ENCODE measurements around the gene SYT2.
"Not testable (repeated sequence)": the region's sequence is repeated elsewhere in the genome, so short reads cannot be mapped to it uniquely, and the experiment has no call there.

The SYT2 gene

GRCh38 chr1:202546377-202546776 is 163.9 kb downstream of the SYT2 start:
- not testable (repeated sequence) for H3K9ac ChIP-seq (ENCODE audit: low read length); H3K36me3 ChIP-seq (ENCODE audit: insufficient read depth, low read length); H3K9me3 ChIP-seq (ENCODE audit: low read length); H3K27me3 ChIP-seq (ENCODE audit: control insufficient read depth in 1 of 2, insufficient read depth in 2 of 2, low read length in 2 of 2)
- Histone ChIP-seq H3K4me1 (ENCODE audit: insufficient read depth, low read length) (peaks cover 27% of the 10 kb centered on the region), H3K27ac (ENCODE audit: low read depth, low read length) (peak overlapping the region; percentile 86), H3K4me3 (ENCODE audit: low read depth in 1 of 2, low read length in 2 of 2) (peak overlapping the region in 1 of 2 donors; percentile 50)

GRCh38 chr1:202545647-202546303 is 164.5 kb downstream of the SYT2 start:
- Histone ChIP-seq H3K4me1 (ENCODE audit: insufficient read depth, low read length) (peaks cover 25% of the 10 kb centered on the region), H3K27ac (ENCODE audit: low read depth, low read length) (peak overlapping the region; percentile 52), H3K4me3 (ENCODE audit: low read depth in 1 of 2, low read length in 2 of 2) (peak overlapping the region in 1 of 2 donors; percentile 53)
- H3K36me3 ChIP-seq (ENCODE audit: insufficient read depth, low read length); H3K9me3 ChIP-seq (ENCODE audit: low read length); H3K9ac ChIP-seq (ENCODE audit: low read length); H3K27me3 ChIP-seq (ENCODE audit: control insufficient read depth in 1 of 2, insufficient read depth in 2 of 2, low read length in 2 of 2): not testable (repeated sequence)

- not testable (repeated sequence) for H3K9ac ChIP-seq (ENCODE audit: low read length); H3K36me3 ChIP-seq (ENCODE audit: insufficient read depth, low read length); H3K9me3 ChIP-seq (ENCODE audit: low read length); H3K27me3 ChIP-seq (ENCODE audit: control insufficient read depth in 1 of 2, insufficient read depth in 2 of 2, low read length in 2 of 2)
- Histone ChIP-seq H3K4me3 (ENCODE audit: low read depth in 1 of 2, low read length in 2 of 2) (peak overlapping the region; percentile 8 to 53), H3K27ac (ENCODE audit: low read depth, low read length) (peak overlapping the region; percentile 52), H3K4me1 (ENCODE audit: insufficient read depth, low read length) (peaks cover 16% of the 10 kb centered on the region)
Observed at GRCh38 chr1:202544766-202545449, 165.3 kb downstream of the SYT2 start.

GRCh38 chr1:202543537-202543936 is 166.7 kb downstream of the SYT2 start:
- Histone ChIP-seq H3K27ac (ENCODE audit: low read depth, low read length) (peak overlapping the region; percentile 85), H3K9ac (ENCODE audit: low read length) (peak overlapping the region; percentile 50), H3K4me3 (ENCODE audit: low read depth in 1 of 2, low read length in 2 of 2) (peak overlapping the region in 1 of 2 donors; percentile 76), H3K4me1 (ENCODE audit: insufficient read depth, low read length) (peaks cover 14% of the 10 kb centered on the region)
- not testable (repeated sequence) for H3K9me3 ChIP-seq (ENCODE audit: low read length); H3K27me3 ChIP-seq (ENCODE audit: control insufficient read depth in 1 of 2, insufficient read depth in 2 of 2, low read length in 2 of 2); H3K36me3 ChIP-seq (ENCODE audit: insufficient read depth, low read length)

- H3K9ac ChIP-seq (ENCODE audit: low read length): peak overlapping the region; percentile 73
- H3K27ac ChIP-seq (ENCODE audit: low read depth, low read length): peak overlapping the region; percentile 85
- not testable (repeated sequence) for H3K36me3 ChIP-seq (ENCODE audit: insufficient read depth, low read length); H3K9me3 ChIP-seq (ENCODE audit: low read length); H3K27me3 ChIP-seq (ENCODE audit: control insufficient read depth in 1 of 2, insufficient read depth in 2 of 2, low read length in 2 of 2)
- H3K4me1 ChIP-seq (ENCODE audit: insufficient read depth, low read length): peaks cover 18% of the 10 kb centered on the region
- H3K4me3 ChIP-seq (ENCODE audit: low read depth in 1 of 2, low read length in 2 of 2): peak overlapping the region in 1 of 2 donors; percentile 76
Observed at GRCh38 chr1:202542415-202542814, 167.8 kb downstream of the SYT2 start.

GRCh38 chr1:202540858-202541257 is 169.4 kb downstream of the SYT2 start:
- not testable (repeated sequence) for H3K27me3 ChIP-seq (ENCODE audit: control insufficient read depth in 1 of 2, insufficient read depth in 2 of 2, low read length in 2 of 2); H3K36me3 ChIP-seq (ENCODE audit: insufficient read depth, low read length); H3K9me3 ChIP-seq (ENCODE audit: low read length)
- Histone ChIP-seq H3K9ac (ENCODE audit: low read length) (peak overlapping the region; percentile 73), H3K27ac (ENCODE audit: low read depth, low read length) (peak overlapping the region; percentile 85), H3K4me1 (ENCODE audit: insufficient read depth, low read length) (peaks cover 14% of the 10 kb centered on the region), H3K4me3 (ENCODE audit: low read depth in 1 of 2, low read length in 2 of 2) (peak overlapping the region; percentile 73 to 76)

Data from muscle layer of colon (tissue), 2 donors.